Adrenal gland (tissue), 12 donors: ENCODE data around the gene ZNF827. TPM values are rescaled to one million over a fixed set of nuclear protein-coding genes. Genes with fewer than 3 reads are reported as not detected.

Experiments used
- DNase-seq, 7 donors: peaks; one replicate each; pipeline ENCODE4 v3.0.0-alpha.2; 2019 to 2020
- H3K27ac ChIP-seq, 5 donors: fragments of 200-600 bp; sonication (generic) in 4 of 5; 1 replicate in 3 of 5; 2 replicates in 2 of 5; pipeline versions ENCODE4 v1.5.1 to v1.8.0; 2016 to 2020; ENCODE audit warnings: mild to moderate bottlenecking in 1 of 5
- H3K27me3 ChIP-seq: fragments of 200-600 bp; 2 replicates; pipeline ENCODE4 v1.8.0; 2021
- H3K36me3 ChIP-seq, 2 donors: fragments of 200-600 bp; replicated peaks in 1 of 2; 1 replicate in 1 of 2; 2 replicates in 1 of 2; pipeline versions ENCODE4 v1.5.1 to v1.8.0; 2018 to 2022
- H3K4me1 ChIP-seq, 2 donors: fragments of 200-600 bp; replicated peaks in 1 of 2; 1 replicate in 1 of 2; 2 replicates in 1 of 2; pipeline versions ENCODE4 v1.5.1 to v1.8.0; 2018 to 2021
- H3K4me3 ChIP-seq, 4 donors: fragments of 200-600 bp; sonication (generic) in 3 of 4; one replicate each; pipeline ENCODE4 v1.5.1; 2016 to 2018
- H3K9me3 ChIP-seq, 3 donors: fragments of 200-600 bp; sonication (generic) in 1 of 3; replicated peaks in 1 of 3; 1 replicate in 2 of 3; 2 replicates in 1 of 3; pipeline versions ENCODE4 v1.5.1 to v1.8.0; 2016 to 2021
- POLR2A ChIP-seq, 2 donors: fragments of 450-650 bp; IDR thresholded peaks; one replicate each; pipeline ENCODE4 v1.6.1; 2017; ENCODE audit warnings: antibody characterized with exemption in 2 of 2, mild to moderate bottlenecking in 2 of 2, moderate library complexity in 1 of 2
- whole genome bisulfite sequencing, 4 donors: extraction: QIAGEN DNeasy Blood & Tissue Kit in 2 of 4; methylation state at CpG; one replicate each; pipeline versions ENCODE4 v1.1.5 to v1.1.7; 2013 to 2017; 5-methylcytosine and 5-hydroxymethylcytosine counted together
- intact Hi-C, 2 donors: fragments of 100-400 bp; cut with DNase I; formaldehyde crosslinking; loops; one replicate each; pipeline versions ENCODE4 v1.14.1 to v1.15.0; 2022 to 2023
- polyA plus RNA-seq, 3 donors: library from polyadenylated mRNA; stranded (reverse); fragments of 200-250 nt in 2 of 3; fragments of 350-450 nt in 1 of 3; fragmentation: Illumina TruSeq in 1 of 3; extraction: RNeasy Lipid Tissue Mini Kit (QIAGEN cat#74804) in 1 of 3; gene quantifications; one replicate each; pipeline ENCODE4 v1.2.3, GENCODE V29; 2013 to 2014
- total RNA-seq, 9 donors: library from RNA; depleted of rRNA in 4 of 9; stranded (reverse); fragments of >200 nt in 4 of 9; fragments of 120-200 nt in 1 of 9; fragmentation: NEBNext Ultra II Directional in 1 of 9; extraction: Animal tissue kit (Norgen Biotek cat#: 25700) in 1 of 9; gene quantifications; one replicate each; pipeline versions ENCODE4 v1.1.0 to v1.2.4, GENCODE V29; 2013 to 2023
- TF ChIP-seq, protein P1 (sequence below), 6 experiments: fragments of 450-650 bp in 4 of 6; fragments of 200-600 bp in 2 of 6; sonication (generic) in 1 of 6; IDR thresholded peaks; 1 replicate in 5 of 6; 2 replicates in 1 of 6; pipeline versions ENCODE4 v1.5.1 to v1.8.0; 2016 to 2021; ENCODE audit warnings: antibody characterized with exemption in 6 of 6, mild to moderate bottlenecking in 2 of 6, moderate library complexity in 1 of 6
- donor health status: healthy with polysubstance abuse.
- donor health status: Bipolar disorder and iron deficiency.
- donor health status: DM: yes; HTN: yes; CAD: no.
- donor health status: DM: no; HTN: no; CAD: no.
- donor health status: DM: no; HTN: no; CAD: no.
- donor health status: DM: yes; HTN: yes; CAD: no.

ZNF827 gene
- total and polyA plus RNA-seq, 12 donors: 8.0 to 37.1 (median 22.7) TPM

DNA sequence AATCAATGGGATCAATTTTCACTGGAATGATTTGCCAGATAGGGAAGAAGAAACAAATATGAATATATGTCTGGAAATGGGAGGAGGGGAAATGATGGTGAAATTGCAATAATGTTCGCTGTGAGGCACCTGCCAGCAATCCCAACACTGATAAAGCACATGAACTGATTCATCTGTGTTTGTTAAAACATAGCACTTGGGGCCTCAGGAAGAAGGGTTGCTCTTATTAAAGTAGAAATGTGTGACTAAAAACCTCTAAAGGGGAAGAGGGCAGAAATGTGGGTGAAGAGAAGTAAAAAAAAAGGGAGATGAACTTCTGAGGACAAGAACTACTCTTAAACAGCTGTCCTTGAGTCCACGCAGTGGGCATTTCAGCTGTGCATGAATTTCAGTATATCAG is 157.3 kb downstream of the ZNF827 start:
- intact Hi-C loops: no loop called here

DNA sequence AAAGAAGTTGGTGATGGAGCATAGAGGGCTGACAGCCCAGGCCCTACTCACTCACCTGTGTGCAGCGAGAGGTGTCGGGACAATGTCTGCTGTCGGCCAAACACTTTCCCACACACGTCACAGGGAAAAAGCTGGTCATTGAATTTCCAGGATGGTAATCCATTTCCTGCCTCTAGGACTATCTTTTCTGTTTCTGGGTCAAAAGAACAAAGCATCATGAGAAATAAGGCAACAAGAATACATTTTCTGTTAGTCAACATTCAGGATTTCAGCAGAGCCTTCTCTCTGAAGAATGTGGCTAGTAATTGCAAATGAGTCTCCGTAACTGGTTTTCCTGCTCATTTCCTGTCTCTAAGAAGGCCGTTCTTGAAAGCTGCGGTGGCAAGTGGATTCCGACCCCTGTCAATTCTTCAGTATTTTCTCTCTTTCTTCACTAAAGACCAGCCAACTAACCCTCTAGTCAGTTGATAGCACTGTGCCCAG is 159.3 kb downstream of the ZNF827 start:
- H3K4me3 ChIP-seq: no peak overlapping the region
- peaks cover 0 to 5% of the 10 kb centered on the region in 2 donors for H3K4me1 ChIP-seq
- peaks cover 0 to 7% of the 10 kb centered on the region in 2 donors for H3K36me3 ChIP-seq
- no peaks in the 10 kb centered on the region for H3K27me3 ChIP-seq
- intact Hi-C loops: no loop called here
- TF ChIP-seq, protein P1, sequence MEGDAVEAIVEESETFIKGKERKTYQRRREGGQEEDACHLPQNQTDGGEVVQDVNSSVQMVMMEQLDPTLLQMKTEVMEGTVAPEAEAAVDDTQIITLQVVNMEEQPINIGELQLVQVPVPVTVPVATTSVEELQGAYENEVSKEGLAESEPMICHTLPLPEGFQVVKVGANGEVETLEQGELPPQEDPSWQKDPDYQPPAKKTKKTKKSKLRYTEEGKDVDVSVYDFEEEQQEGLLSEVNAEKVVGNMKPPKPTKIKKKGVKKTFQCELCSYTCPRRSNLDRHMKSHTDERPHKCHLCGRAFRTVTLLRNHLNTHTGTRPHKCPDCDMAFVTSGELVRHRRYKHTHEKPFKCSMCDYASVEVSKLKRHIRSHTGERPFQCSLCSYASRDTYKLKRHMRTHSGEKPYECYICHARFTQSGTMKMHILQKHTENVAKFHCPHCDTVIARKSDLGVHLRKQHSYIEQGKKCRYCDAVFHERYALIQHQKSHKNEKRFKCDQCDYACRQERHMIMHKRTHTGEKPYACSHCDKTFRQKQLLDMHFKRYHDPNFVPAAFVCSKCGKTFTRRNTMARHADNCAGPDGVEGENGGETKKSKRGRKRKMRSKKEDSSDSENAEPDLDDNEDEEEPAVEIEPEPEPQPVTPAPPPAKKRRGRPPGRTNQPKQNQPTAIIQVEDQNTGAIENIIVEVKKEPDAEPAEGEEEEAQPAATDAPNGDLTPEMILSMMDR (IDR thresholded peaks at IDR 0.05): no peak
- no peak for TF ChIP-seq POLR2A (IDR thresholded peaks at IDR 0.05)
- 80 to 90% (median 86%) methylated on average over 8 of the region's 8 CpGs for WGBS, 4 donors
- DNase-seq: no peak
- no peaks in the 10 kb centered on the region for H3K9me3 ChIP-seq
- no peak overlapping the region for H3K27ac ChIP-seq

More for the DNA sequence above, 157.3 kb downstream of the ZNF827 start:
- no peak overlapping the region for H3K27ac ChIP-seq
- H3K4me1 ChIP-seq: peaks cover 0 to 5% of the 10 kb centered on the region in 2 donors
- no peak overlapping the region for H3K4me3 ChIP-seq
- H3K9me3 ChIP-seq: no peaks in the 10 kb centered on the region
- 73 to 78% (median 77%) methylated on average over 2 of the region's 2 CpGs for whole genome bisulfite sequencing, 4 donors
- H3K36me3 ChIP-seq: no peaks in the 10 kb centered on the region
- H3K27me3 ChIP-seq: no peaks in the 10 kb centered on the region
- DNase-seq: no peak
- TF ChIP-seq, protein P1 (IDR thresholded peaks at IDR 0.05): no peak
- no peak for TF ChIP-seq POLR2A (IDR thresholded peaks at IDR 0.05)

DNA sequence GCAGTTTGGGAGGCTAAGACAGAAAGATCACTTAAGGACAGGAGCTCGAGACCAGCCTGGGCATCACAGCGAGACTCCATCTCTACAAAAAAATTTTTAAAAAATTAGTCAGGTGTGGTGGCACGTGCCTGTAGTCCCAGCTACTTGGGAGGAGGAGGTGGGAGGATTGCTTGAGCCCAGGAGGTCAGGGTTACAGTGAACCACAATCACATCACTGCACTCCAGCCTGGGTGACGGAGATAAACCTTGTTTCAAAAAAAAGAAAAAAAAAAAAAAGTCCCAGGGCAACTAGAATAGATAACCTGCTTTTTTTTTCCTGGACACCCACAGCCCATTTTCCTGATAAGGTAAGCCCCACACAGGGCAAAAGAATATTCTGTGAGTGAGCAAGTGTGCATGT is 162.4 kb downstream of the ZNF827 start:
- no peak for TF ChIP-seq POLR2A (IDR thresholded peaks at IDR 0.05)
- TF ChIP-seq, protein P1 (IDR thresholded peaks at IDR 0.05): no peak
- intact Hi-C loops: no loop called here
- Histone ChIP-seq H3K36me3 (peaks cover 0 to 20% of the 10 kb centered on the region in 2 donors), H3K4me1 (no peaks in the 10 kb centered on the region), H3K27me3 (no peaks in the 10 kb centered on the region), H3K27ac (no peak overlapping the region), H3K4me3 (no peak overlapping the region), H3K9me3 (no peaks in the 10 kb centered on the region)
- DNase-seq: no peak
- WGBS, 4 donors: 84 to 94% (median 91%) methylated on average over 4 of the region's 4 CpGs

DNA sequence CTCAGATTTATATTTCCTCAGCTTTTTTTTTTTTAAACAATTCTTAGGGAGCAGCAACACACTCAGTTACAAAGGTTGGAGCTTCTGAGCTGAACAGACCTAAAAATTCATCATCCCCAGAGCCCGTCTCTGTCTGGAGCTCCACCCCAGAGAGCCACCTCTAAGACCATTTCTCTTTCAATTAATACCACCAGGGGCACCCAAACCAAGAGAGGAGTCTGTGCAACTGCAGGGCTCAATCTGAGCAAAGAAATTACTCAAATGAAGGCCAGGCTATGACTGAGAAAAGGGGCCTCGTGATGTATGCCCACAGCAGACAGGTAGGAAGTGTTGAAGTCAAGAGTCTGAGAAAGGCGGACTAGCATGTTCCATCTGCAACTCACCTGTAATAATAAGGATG is 163.2 kb downstream of the ZNF827 start:
- TF ChIP-seq, protein P1 (IDR thresholded peaks at IDR 0.05): no peak
- TF ChIP-seq POLR2A (IDR thresholded peaks at IDR 0.05): no peak
- intact Hi-C loops: no loop called here
- Histone ChIP-seq H3K4me1 (no peaks in the 10 kb centered on the region), H3K27ac (no peak overlapping the region), H3K4me3 (no peak overlapping the region), H3K36me3 (peaks cover 0 to 20% of the 10 kb centered on the region in 2 donors), H3K9me3 (no peaks in the 10 kb centered on the region), H3K27me3 (no peaks in the 10 kb centered on the region)
- no peak for DNase-seq
- 90 to 97% (median 93%) methylated on average over 3 of the region's 3 CpGs for WGBS, 4 donors
